ENCODE data around the gene KEAP1.

The KEAP1 gene

DNA sequence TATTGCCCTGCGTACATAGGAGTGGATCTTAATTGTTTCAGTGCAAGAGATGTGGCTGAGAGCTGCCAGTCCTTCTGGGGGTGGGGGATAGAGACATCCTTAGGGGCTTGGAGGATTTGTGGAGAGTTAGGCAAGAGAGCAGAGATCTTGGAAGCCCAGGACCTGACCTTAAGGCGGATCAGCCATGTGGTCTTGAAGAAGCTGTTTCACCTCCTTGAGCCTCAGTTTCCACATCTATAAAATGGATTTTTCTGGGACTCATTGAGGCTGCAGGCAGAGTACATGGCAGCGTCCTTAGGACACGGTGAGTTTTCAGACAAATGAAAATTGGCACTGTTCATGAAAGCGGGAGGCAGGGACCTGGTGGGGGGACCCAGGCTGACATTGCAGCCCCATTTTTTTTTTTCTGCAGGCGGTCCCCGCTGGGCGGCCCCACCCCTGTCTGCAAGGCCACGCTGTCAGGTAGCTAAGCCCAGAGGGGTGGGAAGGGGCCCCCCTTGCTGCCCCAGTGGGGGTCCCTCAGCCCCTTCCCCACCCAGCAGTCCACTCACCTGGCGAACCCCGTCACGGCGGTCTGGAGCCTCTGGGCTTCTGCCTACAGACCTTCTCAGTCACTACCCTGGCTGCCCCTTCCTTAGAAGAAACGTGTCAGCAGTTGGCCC, 52.8 kb downstream of the KEAP1 start:
- DNase-seq: no peak
- ATAC-seq: no peak

DNA sequence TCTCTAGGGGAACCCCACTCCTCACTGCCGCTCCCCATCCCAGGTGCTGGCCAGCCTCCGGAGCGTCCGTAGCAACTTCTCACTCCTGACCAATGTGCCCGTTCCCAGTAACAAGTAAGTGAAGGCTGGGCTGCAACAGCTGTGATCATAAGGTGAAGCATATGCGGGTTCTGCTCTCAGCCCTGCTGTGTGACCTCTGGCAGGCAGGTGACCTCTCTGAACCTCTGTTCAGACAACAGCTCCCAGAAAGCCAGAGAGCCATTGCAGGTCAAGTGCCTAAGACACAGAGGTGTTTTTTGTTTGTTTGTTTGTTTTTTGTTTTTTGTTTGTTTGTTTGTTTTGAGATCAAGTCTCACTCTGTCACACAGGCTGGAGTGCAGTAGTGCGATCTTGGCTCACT, 54.1 kb downstream of the KEAP1 start:
- no peak for DNase-seq
- no peak for ATAC-seq

DNA sequence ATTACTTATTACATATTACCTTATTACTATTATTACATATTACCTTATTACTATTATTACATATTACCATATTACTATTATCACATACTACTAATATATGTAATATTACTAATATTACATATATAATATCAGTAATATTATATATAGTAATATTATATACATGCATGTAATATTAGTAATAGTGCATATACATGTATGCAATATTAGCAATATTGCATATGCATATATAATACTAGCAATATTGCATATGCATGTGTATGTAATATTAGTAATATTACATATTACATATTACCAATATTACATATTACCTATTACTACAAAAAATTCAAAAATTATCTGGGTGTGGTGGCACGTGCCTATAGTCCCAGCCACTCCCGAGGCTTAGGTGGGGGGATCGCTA, 60.5 kb downstream of the KEAP1 start:
- no peak for ATAC-seq

DNA sequence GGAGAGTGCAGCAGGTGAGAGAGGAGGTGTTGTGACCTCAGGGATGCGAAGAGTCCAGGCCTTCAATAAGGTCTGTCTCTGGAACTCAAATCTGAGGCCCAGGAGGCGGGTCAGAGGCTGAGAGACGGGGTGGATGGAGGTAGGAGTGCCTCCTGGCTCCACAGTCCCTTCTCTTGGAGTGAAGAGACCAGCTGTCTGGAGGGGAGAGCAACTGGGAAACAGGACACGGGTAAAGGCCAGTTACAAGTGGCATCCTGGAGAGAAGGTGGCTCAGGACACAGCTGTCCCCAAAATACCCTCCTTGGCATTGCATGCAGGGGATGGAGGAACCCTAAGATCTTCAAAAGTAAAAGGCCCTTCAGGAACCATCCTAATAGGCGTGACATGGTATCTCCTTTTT, 63.6 kb downstream of the KEAP1 start:
- DNase-seq: no peak
- no peak for ATAC-seq

More for the DNA sequence above, 60.5 kb downstream of the KEAP1 start:
- DNase-seq: no peak

All from stimulated activated naive CD8-positive, alpha-beta T cell treated with anti-CD3 and anti-CD28 coated beads, Interleukin-15, Interleukin-2, amounts not matched to agents 100 U/mL and 50 U/mL, for 24 hours (primary cell).